Osteoblast (primary cell): ENCODE results near the gene RNF112. TPM values are rescaled to one million over a fixed set of nuclear protein-coding genes. Genes with fewer than 3 reads are reported as not detected.

ENCODE experiments used
- DNase-seq: peaks from one replicate; pipeline ENCODE4 v3.0.0; 2011; ENCODE audit warnings: low spot score, mixed read lengths; ENCODE audit not compliant: insufficient read length; ENCODE audit errors: missing footprints
- H2AFZ ChIP-seq: 2 replicates; pipeline ENCODE4 v1.6.0; 2011; ENCODE audit warnings: mild to moderate bottlenecking, low read length
- H3K27ac ChIP-seq: 2 replicates; pipeline ENCODE4 v1.5.1; 2011; ENCODE audit warnings: mild to moderate bottlenecking, low read depth, low read length, moderate library complexity
- H3K27me3 ChIP-seq: 2 replicates; pipeline ENCODE4 v1.6.0; 2012; ENCODE audit warnings: mild to moderate bottlenecking, control low read depth, inconsistent platforms, low read length, moderate library complexity; ENCODE audit not compliant: insufficient read depth
- H3K36me3 ChIP-seq: 2 replicates; pipeline ENCODE4 v1.5.1; 2011; ENCODE audit warnings: mild to moderate bottlenecking, low read length, control low read depth, moderate library complexity; ENCODE audit not compliant: insufficient read depth
- H3K4me1 ChIP-seq: 2 replicates; pipeline ENCODE4 v1.5.1; 2011; ENCODE audit warnings: mild to moderate bottlenecking, low read length, control low read depth, moderate library complexity; ENCODE audit not compliant: insufficient read depth
- H3K4me2 ChIP-seq: 2 replicates; pipeline ENCODE4 v1.6.0; 2011; ENCODE audit warnings: mild to moderate bottlenecking, low read length; ENCODE audit not compliant: insufficient read depth
- H3K4me3 ChIP-seq: fragments of 200-600 bp; sonication (generic); 3 replicates; pipeline ENCODE4 v1.5.1; 2012; ENCODE audit warnings: mild to moderate bottlenecking, low read length, inconsistent platforms; ENCODE audit not compliant: insufficient read depth
- H3K79me2 ChIP-seq: 2 replicates; pipeline ENCODE4 v1.6.0; 2012; ENCODE audit warnings: mild to moderate bottlenecking, low read length, control low read depth, inconsistent platforms; ENCODE audit not compliant: insufficient read depth
- H3K9me3 ChIP-seq: 2 replicates; pipeline ENCODE4 v1.5.1; 2011; ENCODE audit warnings: low read depth, low read length, control low read depth
- H4K20me1 ChIP-seq: 2 replicates; pipeline ENCODE4 v1.6.0; 2012; ENCODE audit warnings: mild to moderate bottlenecking, low read length, control low read depth; ENCODE audit not compliant: insufficient read depth
- total RNA-seq: library from RNA; depleted of rRNA; stranded (reverse); fragments of >200 nt; gene quantifications from 2 replicates; pipeline ENCODE4 v1.2.3, GENCODE V29; 2012
- TF ChIP-seq, protein P1 (sequence below): IDR thresholded peaks from 2 replicates; pipeline ENCODE4 v1.5.1; 2011; ENCODE audit warnings: mild to moderate bottlenecking, low read depth, low read length, moderate library complexity; ENCODE audit errors: extremely low read depth

The RNF112 gene
- total RNA-seq, 1 donor = 0.36 TPM

DNA sequence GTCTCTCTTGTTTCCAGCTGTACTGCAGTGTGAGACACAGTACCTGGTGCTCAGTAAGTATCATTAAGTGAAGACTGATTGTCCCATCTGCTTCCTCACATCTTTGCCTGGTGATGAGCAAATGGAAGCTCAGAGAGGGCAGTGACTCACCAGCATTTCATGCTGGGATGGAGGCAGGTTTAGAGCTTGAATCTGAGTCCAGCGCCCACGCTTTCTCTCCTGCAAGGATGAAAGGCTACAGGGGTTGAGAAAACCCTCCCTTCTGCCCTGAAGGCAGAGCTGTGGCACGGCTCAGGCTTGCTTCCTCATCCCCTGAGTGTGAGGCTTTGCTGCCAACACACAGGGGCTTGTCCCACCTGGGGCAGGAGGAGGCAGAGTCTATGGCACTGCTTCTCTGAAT, 1.5 kb upstream of the RNF112 start:
- TF ChIP-seq, protein P1, sequence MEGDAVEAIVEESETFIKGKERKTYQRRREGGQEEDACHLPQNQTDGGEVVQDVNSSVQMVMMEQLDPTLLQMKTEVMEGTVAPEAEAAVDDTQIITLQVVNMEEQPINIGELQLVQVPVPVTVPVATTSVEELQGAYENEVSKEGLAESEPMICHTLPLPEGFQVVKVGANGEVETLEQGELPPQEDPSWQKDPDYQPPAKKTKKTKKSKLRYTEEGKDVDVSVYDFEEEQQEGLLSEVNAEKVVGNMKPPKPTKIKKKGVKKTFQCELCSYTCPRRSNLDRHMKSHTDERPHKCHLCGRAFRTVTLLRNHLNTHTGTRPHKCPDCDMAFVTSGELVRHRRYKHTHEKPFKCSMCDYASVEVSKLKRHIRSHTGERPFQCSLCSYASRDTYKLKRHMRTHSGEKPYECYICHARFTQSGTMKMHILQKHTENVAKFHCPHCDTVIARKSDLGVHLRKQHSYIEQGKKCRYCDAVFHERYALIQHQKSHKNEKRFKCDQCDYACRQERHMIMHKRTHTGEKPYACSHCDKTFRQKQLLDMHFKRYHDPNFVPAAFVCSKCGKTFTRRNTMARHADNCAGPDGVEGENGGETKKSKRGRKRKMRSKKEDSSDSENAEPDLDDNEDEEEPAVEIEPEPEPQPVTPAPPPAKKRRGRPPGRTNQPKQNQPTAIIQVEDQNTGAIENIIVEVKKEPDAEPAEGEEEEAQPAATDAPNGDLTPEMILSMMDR = no peak
- peak overlapping the region; percentile 8 for H2AFZ ChIP-seq
- H3K4me1 ChIP-seq = peaks cover 16% of the 10 kb centered on the region
- no peak overlapping the region for H3K27ac ChIP-seq
- H3K9me3 ChIP-seq = no peaks in the 10 kb centered on the region
- peak; percentile 95 for DNase-seq
- H3K36me3 ChIP-seq = no peaks in the 10 kb centered on the region
- H3K79me2 ChIP-seq = no peaks in the 10 kb centered on the region
- no peaks in the 10 kb centered on the region for H4K20me1 ChIP-seq
- no peak overlapping the region for H3K4me3 ChIP-seq
- H3K4me2 ChIP-seq = no peak overlapping the region
- H3K27me3 ChIP-seq = no peaks in the 10 kb centered on the region

DNA sequence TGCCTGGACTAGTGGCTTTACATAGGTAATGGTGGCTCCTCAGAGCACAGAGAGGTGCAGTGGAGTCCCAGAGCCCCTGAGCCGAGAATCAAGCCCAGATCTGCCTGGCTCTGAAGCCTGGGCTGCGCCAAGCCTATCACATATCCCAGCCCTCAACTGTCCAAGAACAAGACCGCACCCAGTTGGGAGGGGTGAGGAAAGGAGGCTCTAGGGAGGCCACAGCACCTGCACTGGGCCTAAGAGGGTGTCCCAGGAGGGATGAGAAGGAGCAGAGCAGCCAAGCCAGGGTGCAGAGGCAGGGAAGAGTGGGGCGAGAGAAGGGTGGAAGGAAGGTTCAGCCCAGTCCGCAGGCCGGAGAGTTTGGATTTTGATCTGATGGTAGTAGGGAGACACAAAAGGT, 941 bp upstream of the RNF112 start:
- Histone ChIP-seq H4K20me1 (no peaks in the 10 kb centered on the region), H2AFZ (no peak overlapping the region), H3K36me3 (no peaks in the 10 kb centered on the region), H3K4me1 (peaks cover 16% of the 10 kb centered on the region), H3K27me3 (no peaks in the 10 kb centered on the region), H3K9me3 (no peaks in the 10 kb centered on the region), H3K4me2 (no peak overlapping the region), H3K4me3 (no peak overlapping the region), H3K79me2 (no peaks in the 10 kb centered on the region), H3K27ac (no peak overlapping the region)
- peak; percentile 62 for DNase-seq
- TF ChIP-seq, protein P1 = no peak

DNA sequence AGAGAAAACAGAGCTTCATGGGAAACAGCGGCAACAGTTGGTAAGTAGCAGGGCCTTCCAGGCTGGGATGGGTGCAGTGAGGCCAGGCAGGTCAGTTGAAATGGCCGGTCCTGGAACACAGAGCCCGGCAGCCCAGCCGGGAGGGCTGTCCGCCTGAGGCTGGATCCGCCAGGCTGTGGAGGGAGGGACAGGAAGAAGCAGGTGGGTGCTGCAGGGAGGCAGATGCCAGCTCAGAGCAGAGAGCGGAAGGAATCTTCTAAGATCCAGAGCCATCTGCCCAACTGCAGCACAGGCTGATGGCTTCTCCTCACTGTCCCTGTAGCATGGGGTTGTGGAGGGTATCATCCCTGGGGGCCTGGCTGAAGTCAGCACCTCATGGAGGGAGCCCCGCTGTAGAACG, 599 bp downstream of the RNF112 start:
- Histone ChIP-seq H3K4me3 (no peak overlapping the region), H3K79me2 (no peaks in the 10 kb centered on the region), H3K27me3 (no peaks in the 10 kb centered on the region), H3K36me3 (no peaks in the 10 kb centered on the region), H3K4me2 (no peak overlapping the region), H3K4me1 (peaks cover 16% of the 10 kb centered on the region), H2AFZ (no peak overlapping the region), H3K27ac (no peak overlapping the region), H3K9me3 (no peaks in the 10 kb centered on the region), H4K20me1 (no peaks in the 10 kb centered on the region)
- TF ChIP-seq, protein P1 = no peak
- DNase-seq = peak; percentile 48

DNA sequence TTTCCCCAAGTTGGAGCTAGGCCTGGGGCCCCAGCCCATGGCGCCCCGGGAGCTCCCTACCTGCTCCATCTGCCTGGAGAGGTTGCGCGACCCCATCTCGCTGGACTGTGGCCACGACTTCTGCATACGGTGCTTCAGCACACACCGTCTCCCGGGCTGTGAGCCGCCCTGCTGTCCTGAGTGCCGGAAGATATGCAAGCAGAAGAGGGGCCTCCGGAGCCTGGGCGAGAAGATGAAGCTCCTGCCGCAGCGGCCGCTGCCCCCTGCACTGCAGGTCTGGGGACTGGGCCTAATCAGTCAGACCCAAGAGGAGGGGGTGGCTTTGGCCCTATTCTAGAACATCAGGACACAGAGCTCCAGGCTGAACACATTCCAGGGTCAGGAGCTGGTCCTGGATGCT, 1.5 kb downstream of the RNF112 start:
- H2AFZ ChIP-seq = no peak overlapping the region
- H3K4me2 ChIP-seq = no peak overlapping the region
- no peak overlapping the region for H3K27ac ChIP-seq
- TF ChIP-seq, protein P1 = no peak
- H3K36me3 ChIP-seq = no peaks in the 10 kb centered on the region
- no peaks in the 10 kb centered on the region for H3K9me3 ChIP-seq
- peaks cover 18% of the 10 kb centered on the region for H3K4me1 ChIP-seq
- no peaks in the 10 kb centered on the region for H3K79me2 ChIP-seq
- H3K4me3 ChIP-seq = no peak overlapping the region
- H4K20me1 ChIP-seq = no peaks in the 10 kb centered on the region
- no peaks in the 10 kb centered on the region for H3K27me3 ChIP-seq
- DNase-seq = no peak
